Progenitor cell of endocrine pancreas (in vitro differentiated cells): ENCODE measurements around the gene OR8A1. TPM values are rescaled to one million over a fixed set of nuclear protein-coding genes. Genes with fewer than 3 reads are reported as not detected.
"Not testable (repeated sequence)": the region's sequence is repeated elsewhere in the genome, so short reads cannot be mapped to it uniquely, and the experiment has no call there.

Source experiments
- DNase-seq: peaks from one replicate; pipeline ENCODE4 v3.0.0; 2021; ENCODE audit warnings: low spot score; ENCODE audit not compliant: unreplicated experiment
- H3K27ac Mint-ChIP-seq: 2 replicates; pipeline ENCODE4 v1.8.0; 2021; ENCODE audit warnings: mild to moderate bottlenecking, moderate library complexity, mixed read lengths
- H3K27me3 Mint-ChIP-seq: 2 replicates; pipeline ENCODE4 v1.8.0; 2021; ENCODE audit warnings: mixed read lengths
- H3K36me3 Mint-ChIP-seq: 2 replicates; pipeline ENCODE4 v1.8.0; 2022; ENCODE audit warnings: mixed read lengths; ENCODE audit not compliant: insufficient read depth
- H3K4me1 Mint-ChIP-seq: 2 replicates; pipeline ENCODE4 v1.8.0; 2021; ENCODE audit warnings: low read depth, mixed read lengths
- H3K4me3 Mint-ChIP-seq: 2 replicates; pipeline ENCODE4 v1.8.0; 2021; ENCODE audit warnings: low read depth, mild to moderate bottlenecking, moderate library complexity, mixed read lengths
- H3K9me3 Mint-ChIP-seq: 2 replicates; pipeline ENCODE4 v1.8.0; 2021; ENCODE audit warnings: low read depth, mixed read lengths
- total RNA-seq: library from RNA; stranded (reverse); gene quantifications from 2 replicates; pipeline ENCODE4 v1.2.1, GENCODE V29; 2021
- TF ChIP-seq, protein P1 (sequence below): fragments of 200-600 bp; sonication (generic); IDR thresholded peaks from one replicate; pipeline ENCODE4 v1.5.0; 2021; ENCODE audit warnings: antibody characterized with exemption, mild to moderate bottlenecking; ENCODE audit not compliant: unreplicated experiment

OR8A1 gene
- total RNA-seq, 1 donor from 2014 or later: not detected

DNA sequence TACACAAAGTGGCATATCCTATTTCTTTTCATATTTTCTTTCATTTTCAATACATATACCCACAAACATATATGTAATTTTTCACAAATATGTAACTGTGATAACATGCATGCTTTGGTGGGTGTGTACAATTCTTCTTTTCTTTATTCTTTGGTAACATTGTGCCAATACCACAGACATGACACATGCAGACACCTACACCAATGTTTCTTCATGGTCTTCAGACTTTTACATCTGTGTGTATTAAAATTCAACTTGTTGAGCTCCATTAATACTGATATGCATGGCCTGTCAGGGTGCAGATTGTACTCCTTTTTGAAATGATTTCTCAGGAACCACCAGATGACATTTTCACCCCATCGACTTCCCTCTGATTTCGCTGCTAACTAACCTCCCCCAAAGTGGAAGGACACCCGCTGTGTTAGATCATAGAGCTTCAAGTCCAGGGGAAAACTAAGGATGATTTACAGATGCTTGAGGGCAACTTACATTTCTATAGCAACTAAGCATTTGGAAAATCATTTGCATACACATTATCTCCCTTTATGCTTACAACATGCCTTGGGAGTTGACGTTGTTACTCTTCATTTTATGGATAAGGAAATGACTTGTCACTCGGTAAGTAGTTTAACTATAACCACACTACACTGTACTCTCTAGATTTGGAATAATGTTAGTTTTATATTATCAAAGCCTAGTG lies 31.0 kb downstream of the OR8A1 start:
- DNase-seq: no peak
- Mint-ChIP-seq H3K4me1 (no peaks in the 10 kb centered on the region), H3K4me3 (no peak overlapping the region), H3K27me3 (peaks cover 10% of the 10 kb centered on the region), H3K27ac (no peak overlapping the region), H3K36me3 (no peaks in the 10 kb centered on the region), H3K9me3 (no peaks in the 10 kb centered on the region)
- TF ChIP-seq, protein P1, sequence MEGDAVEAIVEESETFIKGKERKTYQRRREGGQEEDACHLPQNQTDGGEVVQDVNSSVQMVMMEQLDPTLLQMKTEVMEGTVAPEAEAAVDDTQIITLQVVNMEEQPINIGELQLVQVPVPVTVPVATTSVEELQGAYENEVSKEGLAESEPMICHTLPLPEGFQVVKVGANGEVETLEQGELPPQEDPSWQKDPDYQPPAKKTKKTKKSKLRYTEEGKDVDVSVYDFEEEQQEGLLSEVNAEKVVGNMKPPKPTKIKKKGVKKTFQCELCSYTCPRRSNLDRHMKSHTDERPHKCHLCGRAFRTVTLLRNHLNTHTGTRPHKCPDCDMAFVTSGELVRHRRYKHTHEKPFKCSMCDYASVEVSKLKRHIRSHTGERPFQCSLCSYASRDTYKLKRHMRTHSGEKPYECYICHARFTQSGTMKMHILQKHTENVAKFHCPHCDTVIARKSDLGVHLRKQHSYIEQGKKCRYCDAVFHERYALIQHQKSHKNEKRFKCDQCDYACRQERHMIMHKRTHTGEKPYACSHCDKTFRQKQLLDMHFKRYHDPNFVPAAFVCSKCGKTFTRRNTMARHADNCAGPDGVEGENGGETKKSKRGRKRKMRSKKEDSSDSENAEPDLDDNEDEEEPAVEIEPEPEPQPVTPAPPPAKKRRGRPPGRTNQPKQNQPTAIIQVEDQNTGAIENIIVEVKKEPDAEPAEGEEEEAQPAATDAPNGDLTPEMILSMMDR: no peak

DNA sequence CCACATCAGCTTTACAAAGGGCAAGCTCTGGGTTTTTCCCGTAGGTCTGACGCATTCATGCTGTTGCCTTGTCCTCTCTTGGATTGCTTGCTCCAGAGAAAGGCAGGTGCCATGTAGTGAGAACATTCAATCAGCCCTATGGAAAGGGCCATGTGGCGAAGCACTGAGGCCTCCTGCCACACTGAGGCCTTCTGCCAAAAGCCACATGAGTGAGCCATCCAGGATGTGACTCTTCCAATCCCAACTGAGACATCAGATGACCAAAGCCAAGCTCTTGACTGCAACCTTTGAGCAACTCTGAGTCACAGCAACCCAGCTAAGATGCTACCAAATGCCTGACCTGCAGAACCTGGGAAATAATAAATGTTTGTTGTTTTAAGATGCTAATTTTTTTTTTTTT lies 32.4 kb downstream of the OR8A1 start:
- DNase-seq: no peak
- H3K4me3 Mint-ChIP-seq: no peak overlapping the region
- H3K36me3 Mint-ChIP-seq: no peaks in the 10 kb centered on the region
- no peaks in the 10 kb centered on the region for H3K9me3 Mint-ChIP-seq
- peaks cover 7% of the 10 kb centered on the region for H3K27me3 Mint-ChIP-seq
- no peak overlapping the region for H3K27ac Mint-ChIP-seq
- TF ChIP-seq, protein P1: no peak
- H3K4me1 Mint-ChIP-seq: no peaks in the 10 kb centered on the region

DNA sequence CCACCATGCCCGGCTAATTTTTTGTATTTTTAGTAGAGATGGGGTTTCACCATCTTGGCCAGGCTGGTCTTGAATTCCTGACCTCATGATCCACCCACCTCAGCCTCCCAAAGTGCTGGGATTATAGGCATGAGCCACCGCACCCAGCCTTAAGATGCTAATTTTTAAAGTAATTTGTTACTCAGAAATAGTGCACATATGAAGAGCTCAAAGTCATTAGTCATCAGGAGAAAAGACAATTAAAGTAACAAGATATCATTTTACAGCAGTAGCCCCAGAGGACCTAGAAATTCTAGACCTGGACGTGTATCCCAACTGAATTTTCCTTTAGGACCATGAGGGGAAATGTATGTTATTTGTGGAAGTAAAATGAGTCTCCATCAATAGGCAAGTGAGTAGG lies 32.9 kb downstream of the OR8A1 start:
- DNase-seq, H3K4me3 Mint-ChIP-seq, H3K9me3 Mint-ChIP-seq: not testable (repeated sequence)

DNA sequence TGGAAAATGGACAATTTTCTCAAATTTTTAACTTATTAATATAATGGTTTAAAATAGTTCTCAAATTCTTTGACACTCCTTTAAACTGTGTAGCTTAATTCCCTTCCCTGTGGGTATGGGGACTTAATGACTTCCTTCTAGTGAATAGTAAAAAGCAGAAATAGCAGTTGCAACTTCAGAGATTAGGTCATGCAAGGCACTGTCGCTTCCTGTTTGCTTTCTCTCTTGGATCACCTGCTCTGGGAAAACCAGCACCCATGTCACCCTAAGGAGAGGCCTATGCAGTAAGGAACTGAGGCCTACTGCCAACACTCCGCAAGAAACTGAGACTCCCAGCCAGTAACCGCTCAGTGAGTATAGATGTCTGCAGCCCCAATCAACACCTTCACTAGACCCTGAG lies 35.9 kb downstream of the OR8A1 start:
- no peak for DNase-seq
- Mint-ChIP-seq H3K36me3 (no peaks in the 10 kb centered on the region), H3K27ac (no peak overlapping the region), H3K9me3 (no peaks in the 10 kb centered on the region), H3K4me1 (no peaks in the 10 kb centered on the region), H3K27me3 (peaks cover 1% of the 10 kb centered on the region), H3K4me3 (no peak overlapping the region)
- TF ChIP-seq, protein P1: no peak

More for the DNA sequence above, 32.9 kb downstream of the OR8A1 start:
- not testable (repeated sequence) for H3K27ac Mint-ChIP-seq, H3K4me1 Mint-ChIP-seq, H3K36me3 Mint-ChIP-seq, H3K27me3 Mint-ChIP-seq

DNA sequence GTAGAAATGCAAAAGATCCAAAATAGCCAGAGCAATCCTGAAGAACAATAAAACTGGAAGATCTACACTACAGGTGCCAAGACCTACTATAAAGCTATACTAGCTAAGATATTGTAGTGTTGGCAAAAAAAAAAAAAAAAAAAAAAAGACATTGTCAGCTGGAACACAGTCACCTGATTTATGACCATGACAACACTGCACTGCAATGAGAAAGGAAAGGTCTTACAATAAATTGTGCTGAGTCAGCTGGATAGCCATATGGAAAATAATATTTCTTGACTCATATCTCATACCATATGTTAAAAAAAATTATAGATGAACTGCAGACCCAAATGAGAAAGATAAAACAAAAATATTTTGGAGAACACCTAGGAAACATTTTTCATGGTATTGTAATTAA lies 38.4 kb downstream of the OR8A1 start:
- no peak overlapping the region for H3K4me3 Mint-ChIP-seq

More for the DNA sequence above, 38.4 kb downstream of the OR8A1 start:
- TF ChIP-seq, protein P1: no peak
- DNase-seq: no peak
- H3K9me3 Mint-ChIP-seq: no peaks in the 10 kb centered on the region
- H3K27ac Mint-ChIP-seq: no peak overlapping the region
- H3K27me3 Mint-ChIP-seq: no peaks in the 10 kb centered on the region
- no peaks in the 10 kb centered on the region for H3K4me1 Mint-ChIP-seq
- no peaks in the 10 kb centered on the region for H3K36me3 Mint-ChIP-seq
